ENCODE measurements around the gene TMPO. TPM values are rescaled to one million over a fixed set of nuclear protein-coding genes. Genes with fewer than 3 reads are reported as not detected.

The TMPO gene
- total and polyA plus RNA-seq, 2 donors (not counting 3 experiments of a cell fraction or from before 2014, with no cell fraction given): 27.8 to 150 TPM

DNA sequence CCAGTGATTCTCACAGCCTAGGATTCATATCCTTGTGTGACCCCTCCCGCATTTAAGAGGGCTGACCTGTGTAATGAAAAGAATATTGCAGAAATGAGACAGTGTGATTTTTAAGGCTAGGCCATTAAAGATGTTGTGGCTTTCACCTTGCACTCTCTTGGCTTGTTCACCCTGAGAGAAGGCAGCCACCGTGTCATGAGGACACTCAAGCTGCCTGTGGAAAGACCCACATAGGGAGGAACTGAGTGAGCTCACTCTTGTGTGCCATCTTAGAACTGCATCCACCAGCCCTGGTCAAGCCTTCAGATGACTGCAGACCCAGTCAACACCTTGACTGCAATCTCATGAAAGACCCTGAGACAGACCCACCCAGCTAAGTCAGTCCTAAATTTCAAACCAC lies 46.3 kb upstream of the TMPO start:
- DNase-seq (ENCODE audit: low read depth, low spot score) (no peak), FAIRE-seq (no peak)
- intact Hi-C loops (cut with micrococcal nuclease) (no loop called here), dilution Hi-C loops (cut with MboI; ENCODE audit: extremely low pct_ligation_motif_present, low sequenced_read_pairs) (no loop called here)
- Histone ChIP-seq H3K9ac (replicated peaks; ENCODE audit: extremely low read depth, insufficient read depth, low read length) (no peak overlapping the region), H3K4me1 (ENCODE audit: control insufficient read depth, extremely low read depth, insufficient read depth, low read length) (peaks cover 3% of the 10 kb centered on the region), H3K79me2 (ENCODE audit: control insufficient read depth, insufficient read depth, low read length) (no peaks in the 10 kb centered on the region), H3K4me2 (ENCODE audit: insufficient read depth, low read length) (no peak overlapping the region), H3K27me3 (ENCODE audit: control insufficient read depth in 2 of 2, insufficient read depth in 2 of 2, low read length in 2 of 2) (no peaks in the 10 kb centered on the region), H3K36me3 (ENCODE audit: control insufficient read depth in 2 of 2, extremely low read depth in 1 of 2, insufficient read depth in 2 of 2, low read length in 2 of 2) (no peaks in the 10 kb centered on the region), H3K27ac (ENCODE audit: insufficient read depth, low read depth, low read length) (no peak overlapping the region), H3K4me3 (replicated peaks in 1 of 3; ENCODE audit: insufficient read depth in 1 of 3, low read depth in 1 of 3, low read length in 3 of 3) (no peak overlapping the region), H3K9me3 (replicated peaks; ENCODE audit: control insufficient read depth, insufficient read depth, low read length) (no peaks in the 10 kb centered on the region), H3K9me1 (replicated peaks; ENCODE audit: control insufficient read depth, extremely low read depth, insufficient read depth, low read length) (no peaks in the 10 kb centered on the region), H4K20me1 (replicated peaks; ENCODE audit: control insufficient read depth, extremely low read depth, insufficient read depth, low read length) (no peaks in the 10 kb centered on the region), H2AFZ (ENCODE audit: low read depth, low read length) (no peak overlapping the region)
- POLR2A ChIA-PET: no interaction called here
- CTCF ChIA-PET: no interaction called here
- BruUV-seq (replicated peaks): no TSS peak
- no peak for TF ChIP-seq MYC (IDR thresholded peaks at IDR 0.05; ENCODE audit: low read depth, low read length)
- no peak for TF ChIP-seq FOS (IDR thresholded peaks at IDR 0.05; ENCODE audit: borderline replicate concordance, insufficient read depth, low read length)
- TF ChIP-seq POLR2AphosphoS5 (IDR thresholded peaks at IDR 0.05; ENCODE audit: insufficient read depth, low read depth, low read length): no peak
- no peak for TF ChIP-seq POLR2A (IDR thresholded peaks at IDR 0.05; ENCODE audit: low read depth, low read length)
- no peak for TF ChIP-seq JUN (IDR thresholded peaks at IDR 0.05; ENCODE audit: borderline replicate concordance, insufficient read depth, insufficient read length, low read depth)
- no peak for TF ChIP-seq EZH2 (IDR thresholded peaks at IDR 0.05; ENCODE audit: borderline replicate concordance, low read depth, low read length, severe bottlenecking)
- TF ChIP-seq, protein P1, sequence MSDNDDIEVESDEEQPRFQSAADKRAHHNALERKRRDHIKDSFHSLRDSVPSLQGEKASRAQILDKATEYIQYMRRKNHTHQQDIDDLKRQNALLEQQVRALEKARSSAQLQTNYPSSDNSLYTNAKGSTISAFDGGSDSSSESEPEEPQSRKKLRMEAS (IDR thresholded peaks at IDR 0.05; ENCODE audit: insufficient read depth, insufficient read length): no peak
- TF ChIP-seq, protein P2, sequence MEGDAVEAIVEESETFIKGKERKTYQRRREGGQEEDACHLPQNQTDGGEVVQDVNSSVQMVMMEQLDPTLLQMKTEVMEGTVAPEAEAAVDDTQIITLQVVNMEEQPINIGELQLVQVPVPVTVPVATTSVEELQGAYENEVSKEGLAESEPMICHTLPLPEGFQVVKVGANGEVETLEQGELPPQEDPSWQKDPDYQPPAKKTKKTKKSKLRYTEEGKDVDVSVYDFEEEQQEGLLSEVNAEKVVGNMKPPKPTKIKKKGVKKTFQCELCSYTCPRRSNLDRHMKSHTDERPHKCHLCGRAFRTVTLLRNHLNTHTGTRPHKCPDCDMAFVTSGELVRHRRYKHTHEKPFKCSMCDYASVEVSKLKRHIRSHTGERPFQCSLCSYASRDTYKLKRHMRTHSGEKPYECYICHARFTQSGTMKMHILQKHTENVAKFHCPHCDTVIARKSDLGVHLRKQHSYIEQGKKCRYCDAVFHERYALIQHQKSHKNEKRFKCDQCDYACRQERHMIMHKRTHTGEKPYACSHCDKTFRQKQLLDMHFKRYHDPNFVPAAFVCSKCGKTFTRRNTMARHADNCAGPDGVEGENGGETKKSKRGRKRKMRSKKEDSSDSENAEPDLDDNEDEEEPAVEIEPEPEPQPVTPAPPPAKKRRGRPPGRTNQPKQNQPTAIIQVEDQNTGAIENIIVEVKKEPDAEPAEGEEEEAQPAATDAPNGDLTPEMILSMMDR (IDR thresholded peaks at IDR 0.05; ENCODE audit: extremely low read depth in 1 of 2, insufficient read depth in 1 of 2, low read depth in 1 of 2, low read length in 2 of 2): no peak
- no peak for TF ChIP-seq GATA2 (IDR thresholded peaks at IDR 0.05; ENCODE audit: insufficient read depth, insufficient read length, low read depth, low read length)
